Measurements from ENCODE around the gene DNAH17.
A peak's percentile ranks its signal among the peaks of the same experiment; 100 is the strongest.

The DNAH17 gene

GRCh38 chr17:78523934-78524655 lies 53.1 kb downstream of the DNAH17 start:
- H3K4me3 ChIP-seq (ENCODE audit: low read depth, low read length): no peak overlapping the region
- H3K36me3 ChIP-seq (ENCODE audit: control insufficient read depth in 2 of 2, insufficient read depth in 1 of 2, low read length in 2 of 2): no peaks in the 10 kb centered on the region
- CTCF ChIA-PET: no interaction called here
- POLR2A ChIA-PET: no interaction called here
- H3K9me3 ChIP-seq (ENCODE audit: control insufficient read depth, insufficient read depth, low read depth, low read length): no peaks in the 10 kb centered on the region
- no peak overlapping the region for H3K27ac ChIP-seq (ENCODE audit: extremely low read depth, low read depth, low read length)
- H3K4me1 ChIP-seq (ENCODE audit: control insufficient read depth, insufficient read depth, low read length): no peaks in the 10 kb centered on the region
- TF ChIP-seq KLF9 (tag by site-specific recombination; IDR thresholded peaks at IDR 0.05; ENCODE audit: low read depth): peak; percentile 39; the same call in 1 of the 2 replicates
- TF ChIP-seq ZNF423 (tag by site-specific recombination; IDR thresholded peaks at IDR 0.05): no peak
- TF ChIP-seq KLF7 (tag by site-specific recombination; IDR thresholded peaks at IDR 0.05; ENCODE audit: borderline replicate concordance): peak; percentile 79
- no peak for TF ChIP-seq PRDM2 (tag by site-specific recombination; IDR thresholded peaks at IDR 0.05; ENCODE audit: borderline replicate concordance)
- TF ChIP-seq ZNF544 (tag by site-specific recombination; IDR thresholded peaks at IDR 0.05): no peak
- no peak for TF ChIP-seq ZNF202 (tag by site-specific recombination; IDR thresholded peaks at IDR 0.05; ENCODE audit: borderline replicate concordance)
- TF ChIP-seq ZNF24 (tag by site-specific recombination; IDR thresholded peaks at IDR 0.05): no peak
- peak; percentile 61; the same call in 1 of the 2 replicates for TF ChIP-seq ATF2 (tag by site-specific recombination; IDR thresholded peaks at IDR 0.05; ENCODE audit: low read depth)
- no peak for TF ChIP-seq HOXD13 (CRISPR knock-in tag; IDR thresholded peaks at IDR 0.05; ENCODE audit: borderline replicate concordance)
- TF ChIP-seq ZNF394 (tag by site-specific recombination; IDR thresholded peaks at IDR 0.05; ENCODE audit: borderline replicate concordance): peak; percentile 35; the same call in 1 of the 2 replicates
- TF ChIP-seq ZNF366 (tag by site-specific recombination; conservative IDR thresholded peaks at IDR 0.05): peak; percentile 50
- TF ChIP-seq ZNF549 (tag by site-specific recombination; IDR thresholded peaks at IDR 0.05): no peak
- TF ChIP-seq GLIS1 (tag by site-specific recombination; IDR thresholded peaks at IDR 0.05): no peak
- TF ChIP-seq ZBTB49 (tag by site-specific recombination; IDR thresholded peaks at IDR 0.05; ENCODE audit: low read depth): no peak
- TF ChIP-seq KLF1 (tag by site-specific recombination; IDR thresholded peaks at IDR 0.05): peak; percentile 73
- TF ChIP-seq ZBTB1 (tag by site-specific recombination; IDR thresholded peaks at IDR 0.05): no peak
- no peak for TF ChIP-seq SETDB1 (IDR thresholded peaks at IDR 0.05; ENCODE audit: insufficient read length, low read length)
- TF ChIP-seq ZNF629 (tag by site-specific recombination; IDR thresholded peaks at IDR 0.05): 0 out of 2 replicates have a peak, but pooled peaks have one; percentile 25
- no peak for TF ChIP-seq ZNF138 (tag by site-specific recombination; IDR thresholded peaks at IDR 0.05; ENCODE audit: borderline replicate concordance)
- TF ChIP-seq ZNF391 (tag by site-specific recombination; IDR thresholded peaks at IDR 0.05; ENCODE audit: borderline replicate concordance, low read depth): no peak
- TF ChIP-seq ZNF654 (tag by site-specific recombination; IDR thresholded peaks at IDR 0.05; ENCODE audit: low read depth): no peak
- TF ChIP-seq YY1 (tag by site-specific recombination; IDR thresholded peaks at IDR 0.05): no peak
- TF ChIP-seq ZNF132 (tag by site-specific recombination; IDR thresholded peaks at IDR 0.05; ENCODE audit: borderline replicate concordance): no peak
- no peak for TF ChIP-seq ZNF223 (tag by site-specific recombination; IDR thresholded peaks at IDR 0.05)
- 0 out of 2 replicates have a peak, but pooled peaks have one; percentile 12 for TF ChIP-seq SP7 (tag by site-specific recombination; IDR thresholded peaks at IDR 0.05)
- TF ChIP-seq ZNF707 (tag by site-specific recombination; IDR thresholded peaks at IDR 0.05): no peak
- no peak for TF ChIP-seq ZNF704 (tag by site-specific recombination; IDR thresholded peaks at IDR 0.05)
- no peak for TF ChIP-seq ZFHX2 (tag by site-specific recombination; conservative IDR thresholded peaks at IDR 0.05)

All from HEK293 (cell line).